Embryonic facial prominence (tissue), 1 donor: ENCODE results near the gene MRTO4.

Experiments
- DNase-seq: peaks from one replicate; pipeline ENCODE4 v3.0.0-alpha.2; 2016; ENCODE audit errors: extremely low spot score

The MRTO4 gene

DNA sequence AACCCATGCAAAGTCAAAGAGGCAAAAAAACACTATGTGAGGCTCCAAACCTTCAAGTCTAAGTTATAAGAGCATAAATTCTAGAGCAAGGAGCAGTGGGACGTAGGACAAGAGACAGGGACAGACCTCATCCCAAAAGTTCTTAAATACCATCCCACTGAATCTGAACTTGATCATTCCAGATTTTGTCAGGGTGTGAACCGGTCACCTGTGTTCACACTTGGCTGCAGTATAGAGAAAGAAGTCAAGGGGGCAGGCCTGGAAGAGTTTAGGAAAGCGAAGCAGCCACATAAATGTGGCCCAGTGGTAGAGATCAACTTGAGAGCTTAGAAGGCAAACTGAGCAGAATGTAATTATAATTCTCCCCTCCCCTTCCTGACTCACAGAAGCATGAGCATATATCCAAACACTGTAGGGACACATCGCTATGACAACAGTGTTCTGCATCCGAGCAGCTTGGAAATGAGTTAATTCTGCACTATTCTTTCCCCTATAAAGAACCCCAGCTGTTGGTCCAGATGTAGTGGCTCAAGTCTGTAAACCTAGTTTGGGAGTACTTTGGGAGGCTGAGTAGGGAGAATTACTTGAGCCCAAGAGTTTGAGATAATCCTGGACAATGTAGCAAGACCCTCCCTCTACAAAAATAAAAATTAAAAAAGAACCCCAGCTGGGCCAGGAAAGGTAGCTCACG, 57.7 kb downstream of the MRTO4 start:
- no peak for DNase-seq
